Activated CD8-positive, alpha-beta T cell treated with anti-CD3 and anti-CD28 coated beads for 36 hours (primary cell): ENCODE results near the gene TMC8. TPM values are rescaled to one million over a fixed set of nuclear protein-coding genes. Genes with fewer than 3 reads are reported as not detected.

ENCODE experiments used
- ATAC-seq: fragments of 200-7000 bp; cut with Tn5 transposase; one replicate; pipeline ENCODE4 v1.10.0; 2021; ENCODE audit warnings: mild to moderate bottlenecking, moderate library complexity
- CTCF ChIA-PET: fragments of 350-600 bp; sonication (Branson Sonifier 250); formaldehyde crosslinking; loops from one replicate; lab custom pipeline; 2021; ENCODE audit warnings: antibody characterized with exemption; lab: Charles Lee
- POLR2A ChIA-PET: fragments of 350-600 bp; sonication (Branson Sonifier 250); formaldehyde crosslinking; loops from one replicate; lab custom pipeline; 2021; ENCODE audit warnings: antibody characterized with exemption; lab: Charles Lee
- DNase-seq: peaks from one replicate; pipeline ENCODE4 v3.0.0-alpha.2; 2020
- H3K27ac Mint-ChIP-seq: one replicate; pipeline ENCODE4 v1.8.0; 2021; ENCODE audit warnings: mild to moderate bottlenecking, mixed read lengths
- H3K27me3 Mint-ChIP-seq: one replicate; pipeline ENCODE4 v1.8.0; 2021; ENCODE audit warnings: mixed read lengths
- H3K36me3 Mint-ChIP-seq: one replicate; pipeline ENCODE4 v1.8.0; 2021; ENCODE audit warnings: low read depth, mixed read lengths
- H3K4me1 Mint-ChIP-seq: one replicate; pipeline ENCODE4 v1.8.0; 2021; ENCODE audit warnings: low read depth, mixed read lengths
- H3K4me3 Mint-ChIP-seq: one replicate; pipeline ENCODE4 v1.8.0; 2021; ENCODE audit warnings: mild to moderate bottlenecking, moderate library complexity, mixed read lengths
- H3K9me3 Mint-ChIP-seq: one replicate; pipeline ENCODE4 v1.8.0; 2021; ENCODE audit warnings: mixed read lengths
- intact Hi-C: fragments of 100-400 bp; cut with micrococcal nuclease; formaldehyde crosslinking; loops from one replicate; pipeline ENCODE4 v1.10.0; 2022
- total RNA-seq, 2 experiments: library from RNA; stranded (reverse); gene quantifications; one replicate each; pipeline ENCODE4 v1.2.3, GENCODE V29; 2021
- TF ChIP-seq, protein P1 (sequence below): fragments of 200-600 bp; IDR thresholded peaks from one replicate; pipeline ENCODE4 v1.8.0; 2022; ENCODE audit warnings: antibody characterized with exemption, mild to moderate bottlenecking

Gene TMC8
- total RNA-seq, 2 experiments from 2014 or later: 182 to 197 TPM

DNA sequence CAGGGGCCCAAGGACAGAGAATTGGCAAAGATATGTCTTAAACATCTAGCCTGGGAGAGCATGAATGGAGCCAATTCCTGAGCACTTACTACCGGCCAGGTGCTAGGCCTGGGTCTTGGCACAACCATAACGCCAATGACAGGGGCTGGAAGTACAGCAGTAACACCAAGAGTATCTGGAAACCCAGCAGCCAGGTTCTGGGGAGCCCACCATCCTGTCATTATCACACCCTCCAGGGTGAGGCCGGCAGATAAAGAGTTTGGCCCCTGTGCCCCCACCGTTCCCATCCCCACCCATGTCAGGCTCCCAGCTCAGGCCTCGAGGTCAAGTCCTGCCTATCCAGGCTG lies 508 bp upstream of the TMC8 start:
- TF ChIP-seq, protein P1, sequence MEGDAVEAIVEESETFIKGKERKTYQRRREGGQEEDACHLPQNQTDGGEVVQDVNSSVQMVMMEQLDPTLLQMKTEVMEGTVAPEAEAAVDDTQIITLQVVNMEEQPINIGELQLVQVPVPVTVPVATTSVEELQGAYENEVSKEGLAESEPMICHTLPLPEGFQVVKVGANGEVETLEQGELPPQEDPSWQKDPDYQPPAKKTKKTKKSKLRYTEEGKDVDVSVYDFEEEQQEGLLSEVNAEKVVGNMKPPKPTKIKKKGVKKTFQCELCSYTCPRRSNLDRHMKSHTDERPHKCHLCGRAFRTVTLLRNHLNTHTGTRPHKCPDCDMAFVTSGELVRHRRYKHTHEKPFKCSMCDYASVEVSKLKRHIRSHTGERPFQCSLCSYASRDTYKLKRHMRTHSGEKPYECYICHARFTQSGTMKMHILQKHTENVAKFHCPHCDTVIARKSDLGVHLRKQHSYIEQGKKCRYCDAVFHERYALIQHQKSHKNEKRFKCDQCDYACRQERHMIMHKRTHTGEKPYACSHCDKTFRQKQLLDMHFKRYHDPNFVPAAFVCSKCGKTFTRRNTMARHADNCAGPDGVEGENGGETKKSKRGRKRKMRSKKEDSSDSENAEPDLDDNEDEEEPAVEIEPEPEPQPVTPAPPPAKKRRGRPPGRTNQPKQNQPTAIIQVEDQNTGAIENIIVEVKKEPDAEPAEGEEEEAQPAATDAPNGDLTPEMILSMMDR: no peak
- ChIA-PET POLR2A (interaction anchor here (1.0 to 19.2 kb wide), 9 partner anchors 3 to 254 kb away, joined by 3 to 335 read pairs (median 5); partner anchors contain the start of genes C17orf99, TMC6, TMC8 and TNRC6C), CTCF (interaction anchor here (1.3 to 3.6 kb wide), 3 partner anchors 17 to 121 kb away, joined by 5 to 20 read pairs (median 10); no protein-coding TSS in a partner anchor)
- Mint-ChIP-seq H3K36me3 (peaks cover 50% of the 10 kb centered on the region), H3K9me3 (no peaks in the 10 kb centered on the region), H3K27me3 (no peaks in the 10 kb centered on the region), H3K27ac (peak overlapping the region; percentile 97), H3K4me1 (peaks cover 42% of the 10 kb centered on the region), H3K4me3 (peak overlapping the region; percentile 78)
- intact Hi-C loops: no loop called here
- DNase-seq: peak; percentile 45
- ATAC-seq: no peak

DNA sequence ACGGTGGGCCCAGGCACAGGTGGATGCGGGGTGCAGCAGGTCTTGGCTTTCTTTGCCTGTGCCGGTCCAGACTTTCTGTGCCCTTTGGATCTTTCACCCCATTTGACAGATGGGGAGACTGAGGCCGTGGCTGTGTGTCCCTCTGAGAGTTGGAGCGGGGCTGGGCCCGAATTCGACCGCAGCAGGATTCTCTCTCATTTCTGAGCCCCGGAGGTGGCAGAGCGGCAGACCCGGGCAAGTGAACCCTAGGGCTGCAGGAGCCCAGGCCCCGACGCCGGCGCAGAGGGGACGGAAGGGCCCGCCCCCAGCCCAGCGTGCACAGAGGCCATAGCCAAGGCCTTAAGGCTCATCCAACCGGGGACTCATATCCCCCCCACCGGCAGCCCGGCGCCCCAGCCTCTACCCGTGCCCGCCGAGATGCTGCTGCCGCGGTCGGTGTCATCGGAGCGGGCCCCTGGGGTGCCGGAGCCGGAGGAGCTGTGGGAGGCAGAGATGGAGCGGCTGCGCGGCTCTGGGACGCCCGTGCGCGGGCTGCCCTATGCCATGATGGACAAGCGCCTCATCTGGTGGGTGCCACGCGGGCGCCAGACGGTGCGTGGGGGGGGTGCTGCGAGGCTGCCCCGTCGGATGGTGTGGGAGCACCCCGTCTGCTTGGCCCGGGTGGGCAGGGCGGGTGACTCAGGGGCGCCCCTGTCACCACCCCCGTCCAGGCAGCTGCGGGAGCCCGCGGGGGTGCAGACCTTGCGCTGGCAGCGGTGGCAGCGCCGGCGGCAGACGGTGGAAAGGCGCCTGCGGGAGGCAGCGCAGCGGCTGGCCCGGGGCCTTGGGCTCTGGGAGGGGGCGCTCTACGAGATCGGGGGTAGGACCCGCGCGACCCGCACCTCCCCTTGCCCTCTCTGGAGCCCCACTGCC lies 857 bp downstream of the TMC8 start:
- Mint-ChIP-seq H3K36me3 (peaks cover 56% of the 10 kb centered on the region), H3K4me3 (peak overlapping the region; percentile 78), H3K27me3 (no peaks in the 10 kb centered on the region), H3K4me1 (peaks cover 50% of the 10 kb centered on the region), H3K27ac (peak overlapping the region; percentile 97), H3K9me3 (no peaks in the 10 kb centered on the region)
- DNase-seq (peak; percentile 79), ATAC-seq (peak; percentile 6)
- POLR2A ChIA-PET: interaction anchor here (1.0 to 19.2 kb wide), 9 partner anchors 5 to 252 kb away, joined by 3 to 335 read pairs (median 4); partner anchors contain the start of genes C17orf99, TMC6 and TMC8
- CTCF ChIA-PET: interaction anchor here (0.7 to 3.3 kb wide), 3 partner anchors 11 to 120 kb away, joined by 3 to 10 read pairs (median 5); no protein-coding TSS in a partner anchor
- intact Hi-C loops: no loop called here
- TF ChIP-seq, protein P1: no peak

DNA sequence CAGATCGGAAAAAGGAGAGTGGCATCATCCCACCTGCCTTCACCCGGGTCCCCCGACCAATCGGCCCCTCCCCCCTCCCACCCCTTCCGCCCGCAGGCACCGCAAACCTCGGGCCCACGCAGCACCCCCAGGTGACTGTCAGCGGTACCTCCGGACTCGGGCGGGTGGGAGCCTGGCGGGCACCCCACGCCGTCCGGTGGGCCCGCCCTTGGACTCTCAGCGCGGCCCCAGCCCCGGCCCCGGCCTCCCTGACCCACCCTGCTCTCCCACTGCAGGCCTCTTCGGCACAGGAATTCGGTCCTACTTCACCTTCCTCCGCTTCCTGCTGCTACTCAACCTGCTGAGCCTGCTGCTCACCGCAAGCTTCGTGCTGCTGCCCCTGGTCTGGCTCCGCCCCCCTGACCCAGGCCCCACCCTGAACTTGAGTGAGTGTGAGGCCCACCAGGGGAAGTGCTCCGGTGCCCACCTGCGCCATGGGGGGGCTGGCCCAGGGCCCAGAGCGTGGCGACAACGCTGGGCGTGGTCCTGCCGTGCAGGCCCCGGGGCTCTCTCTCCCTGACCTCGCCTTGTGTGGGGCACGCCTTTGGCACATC lies 1.6 kb downstream of the TMC8 start:
- H3K4me1 Mint-ChIP-seq: peaks cover 54% of the 10 kb centered on the region
- DNase-seq (peak; percentile 90), ATAC-seq (peak; percentile 28)
- H3K27me3 Mint-ChIP-seq: no peaks in the 10 kb centered on the region
- CTCF ChIA-PET: interaction anchor here (0.7 to 3.3 kb wide), 2 partner anchors 12 to 119 kb away, joined by 3 to 10 read pairs; no protein-coding TSS in a partner anchor
- peak overlapping the region; percentile 90 for H3K27ac Mint-ChIP-seq
- peaks cover 60% of the 10 kb centered on the region for H3K36me3 Mint-ChIP-seq
- POLR2A ChIA-PET: interaction anchor here (0.6 to 19.2 kb wide), 5 partner anchors 6 to 52 kb away, joined by 3 to 335 read pairs (median 4); partner anchors contain the start of genes C17orf99, TMC6 and TMC8
- no peaks in the 10 kb centered on the region for H3K9me3 Mint-ChIP-seq
- peak overlapping the region; percentile 78 for H3K4me3 Mint-ChIP-seq
- intact Hi-C loops: no loop called here
- TF ChIP-seq, protein P1: no peak

DNA sequence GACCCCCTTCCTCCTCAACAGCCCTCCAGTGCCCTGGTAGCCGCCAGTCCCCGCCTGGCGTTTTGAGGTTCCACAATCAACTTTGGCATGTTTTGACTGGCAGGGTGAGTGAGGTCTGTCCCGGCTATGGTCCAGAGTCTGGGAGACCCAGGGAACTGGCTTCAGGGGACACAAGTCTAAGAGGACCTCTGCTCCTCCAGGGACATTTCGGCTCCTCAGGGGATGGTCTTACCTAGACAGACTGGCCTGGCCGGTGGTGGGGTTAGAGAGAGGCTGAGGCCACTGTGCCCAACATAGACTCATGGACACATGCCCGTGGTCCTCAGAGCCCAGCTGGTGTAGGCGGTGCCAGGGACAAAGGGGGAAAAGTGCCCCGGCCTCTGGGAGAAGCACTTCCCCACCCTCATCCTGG lies 2.2 kb downstream of the TMC8 start:
- CTCF ChIA-PET: interaction anchor here (2.3 to 6.4 kb wide), 2 partner anchors 8 to 53 kb away, joined by 6 to 83 read pairs; partner anchors contain the start of genes TK1 and TMC6
- Mint-ChIP-seq H3K27ac (peak overlapping the region; percentile 72), H3K4me3 (peak overlapping the region; percentile 78), H3K9me3 (no peaks in the 10 kb centered on the region), H3K4me1 (peaks cover 59% of the 10 kb centered on the region), H3K36me3 (peaks cover 62% of the 10 kb centered on the region), H3K27me3 (no peaks in the 10 kb centered on the region)
- intact Hi-C loops: no loop called here
- POLR2A ChIA-PET: interaction anchor here (0.6 to 19.2 kb wide), 6 partner anchors 6 to 51 kb away, joined by 3 to 335 read pairs (median 10); partner anchors contain the start of genes C17orf99, TMC6 and TMC8
- DNase-seq (no peak), ATAC-seq (no peak)
- TF ChIP-seq, protein P1: no peak
